Breast epithelium (tissue), 3 donors: Measurements from ENCODE around the gene SLC37A3.

Experiments used
- CTCF ChIP-seq, 3 donors: fragments of 450-650 bp; IDR thresholded peaks; one replicate each; pipeline ENCODE4 v1.5.1; 2016 to 2017; ENCODE audit warnings: antibody characterized with exemption in 3 of 3, mild to moderate bottlenecking in 3 of 3, moderate library complexity in 3 of 3
- POLR2A ChIP-seq: fragments of 450-650 bp; IDR thresholded peaks from one replicate; pipeline ENCODE4 v1.6.1; 2016; ENCODE audit warnings: antibody characterized with exemption, mild to moderate bottlenecking, moderate library complexity

GRCh38 chr7:140358412-140359051, 39.8 kb downstream of the SLC37A3 start:
- TF ChIP-seq CTCF (IDR thresholded peaks at IDR 0.05) (no peak), POLR2A (no peak)
